GM13977 (cell line): ENCODE measurements around the gene TMCO5A.

Source experiments
- DNase-seq: peaks from one replicate; pipeline ENCODE4 v3.0.0; 2012; ENCODE audit warnings: low spot score
- CTCF ChIP-seq: IDR thresholded peaks from 2 replicates; pipeline ENCODE4 v1.5.1; 2012; ENCODE audit warnings: mild to moderate bottlenecking, control low read depth; ENCODE audit not compliant: insufficient read depth; ENCODE audit errors: extremely low read depth, missing control alignments
- in situ Hi-C: fragments of 300-500 bp; cut with MboI; formaldehyde crosslinking; loops from one replicate; pipeline ENCODE4 v1.12.0; 2022; ENCODE audit warnings: low sequenced_read_pairs, low pct_unique_long_range_greater_than_20kb, mixed read lengths, inconsistent platforms; ENCODE audit not compliant: unreplicated experiment

Gene TMCO5A

GRCh38 chr15:37900326-37901221 lies 33.9 kb upstream of the TMCO5A start:
- in situ Hi-C loops: no loop called here
- no peak for DNase-seq
- TF ChIP-seq CTCF: no peak

GRCh38 chr15:37902126-37902525 lies 32.3 kb upstream of the TMCO5A start:
- in situ Hi-C loops: no loop called here
- no peak for TF ChIP-seq CTCF
- DNase-seq: no peak

- in situ Hi-C loops: no loop called here
- no peak for DNase-seq
- no peak for TF ChIP-seq CTCF
Observed at GRCh38 chr15:37903919-37904625, 30.4 kb upstream of the TMCO5A start.

- DNase-seq: no peak
Observed at GRCh38 chr15:37907136-37907535, 27.3 kb upstream of the TMCO5A start.

GRCh38 chr15:37921527-37922385 lies 12.7 kb upstream of the TMCO5A start:
- in situ Hi-C loops: no loop called here
- no peak for DNase-seq
- TF ChIP-seq CTCF: no peak

More at GRCh38 chr15:37907136-37907535, 27.3 kb upstream of the TMCO5A start:
- TF ChIP-seq CTCF: no peak
- in situ Hi-C loops: no loop called here

GRCh38 chr15:37926136-37926535 lies 8.3 kb upstream of the TMCO5A start:
- in situ Hi-C loops: no loop called here
- TF ChIP-seq CTCF: no peak
- DNase-seq: no peak
